ENCODE results near the gene HOXC12.

- TF ChIP-seq POLR2A (IDR thresholded peaks at IDR 0.05; ENCODE audit: control extremely low read depth in 1 of 2, low read depth in 2 of 2, low read length in 2 of 2) (no peak), RFX5 (IDR thresholded peaks at IDR 0.05; ENCODE audit: borderline replicate concordance, low read depth, low read length) (no peak), EGR1 (IDR thresholded peaks at IDR 0.05; ENCODE audit: borderline replicate concordance, low read depth, low read length) (no peak), CREB1 (IDR thresholded peaks at IDR 0.05) (no peak), JUN (IDR thresholded peaks at IDR 0.05; ENCODE audit: low read depth, low read length) (no peak), SP1 (IDR thresholded peaks at IDR 0.05; ENCODE audit: low read depth, low read length) (no peak), GABPA (IDR thresholded peaks at IDR 0.05; ENCODE audit: borderline replicate concordance, insufficient read depth, low read length) (no peak), EZH2 (IDR thresholded peaks at IDR 0.05; ENCODE audit: low read depth, low read length, severe bottlenecking) (no peak), SIX5 (IDR thresholded peaks at IDR 0.05; ENCODE audit: low read depth, low read length) (no peak), JUND (IDR thresholded peaks at IDR 0.05; ENCODE audit: low read length) (no peak), USF2 (IDR thresholded peaks at IDR 0.05; ENCODE audit: low read length) (no peak), YY1 (IDR thresholded peaks at IDR 0.05; ENCODE audit: low read depth, low read length) (no peak)
- TF ChIP-seq, protein P1, sequence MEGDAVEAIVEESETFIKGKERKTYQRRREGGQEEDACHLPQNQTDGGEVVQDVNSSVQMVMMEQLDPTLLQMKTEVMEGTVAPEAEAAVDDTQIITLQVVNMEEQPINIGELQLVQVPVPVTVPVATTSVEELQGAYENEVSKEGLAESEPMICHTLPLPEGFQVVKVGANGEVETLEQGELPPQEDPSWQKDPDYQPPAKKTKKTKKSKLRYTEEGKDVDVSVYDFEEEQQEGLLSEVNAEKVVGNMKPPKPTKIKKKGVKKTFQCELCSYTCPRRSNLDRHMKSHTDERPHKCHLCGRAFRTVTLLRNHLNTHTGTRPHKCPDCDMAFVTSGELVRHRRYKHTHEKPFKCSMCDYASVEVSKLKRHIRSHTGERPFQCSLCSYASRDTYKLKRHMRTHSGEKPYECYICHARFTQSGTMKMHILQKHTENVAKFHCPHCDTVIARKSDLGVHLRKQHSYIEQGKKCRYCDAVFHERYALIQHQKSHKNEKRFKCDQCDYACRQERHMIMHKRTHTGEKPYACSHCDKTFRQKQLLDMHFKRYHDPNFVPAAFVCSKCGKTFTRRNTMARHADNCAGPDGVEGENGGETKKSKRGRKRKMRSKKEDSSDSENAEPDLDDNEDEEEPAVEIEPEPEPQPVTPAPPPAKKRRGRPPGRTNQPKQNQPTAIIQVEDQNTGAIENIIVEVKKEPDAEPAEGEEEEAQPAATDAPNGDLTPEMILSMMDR (IDR thresholded peaks at IDR 0.05; ENCODE audit: control extremely low read depth in 1 of 3, insufficient read depth in 1 of 3, low read depth in 1 of 3, low read length in 3 of 3) = no peak
- TF ChIP-seq, protein P2, sequence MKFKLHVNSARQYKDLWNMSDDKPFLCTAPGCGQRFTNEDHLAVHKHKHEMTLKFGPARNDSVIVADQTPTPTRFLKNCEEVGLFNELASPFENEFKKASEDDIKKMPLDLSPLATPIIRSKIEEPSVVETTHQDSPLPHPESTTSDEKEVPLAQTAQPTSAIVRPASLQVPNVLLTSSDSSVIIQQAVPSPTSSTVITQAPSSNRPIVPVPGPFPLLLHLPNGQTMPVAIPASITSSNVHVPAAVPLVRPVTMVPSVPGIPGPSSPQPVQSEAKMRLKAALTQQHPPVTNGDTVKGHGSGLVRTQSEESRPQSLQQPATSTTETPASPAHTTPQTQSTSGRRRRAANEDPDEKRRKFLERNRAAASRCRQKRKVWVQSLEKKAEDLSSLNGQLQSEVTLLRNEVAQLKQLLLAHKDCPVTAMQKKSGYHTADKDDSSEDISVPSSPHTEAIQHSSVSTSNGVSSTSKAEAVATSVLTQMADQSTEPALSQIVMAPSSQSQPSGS (IDR thresholded peaks at IDR 0.05; ENCODE audit: low read length) = no peak
These were observed 44.2 kb downstream of the HOXC12 start for GRCh38 chr12:53998900-53999236.

Measured in H1 (cell line).